IPS-18a (cell line): ENCODE measurements around the gene AP1M2.

Source experiments
- H3K27ac ChIP-seq: one replicate; pipeline ENCODE4 v1.5.1; 2013; ENCODE audit warnings: low read length
- H3K27me3 ChIP-seq: one replicate; pipeline ENCODE4 v1.6.1; 2013; ENCODE audit warnings: mild to moderate bottlenecking, low read length; ENCODE audit not compliant: control insufficient read depth, insufficient read depth
- H3K36me3 ChIP-seq: one replicate; pipeline ENCODE4 v1.6.1; 2013; ENCODE audit warnings: low read depth, low read length; ENCODE audit not compliant: control insufficient read depth
- H3K4me1 ChIP-seq: one replicate; pipeline ENCODE4 v1.6.1; 2013; ENCODE audit warnings: low read depth, low read length; ENCODE audit not compliant: control insufficient read depth
- H3K4me3 ChIP-seq: one replicate; pipeline ENCODE4 v1.5.1; 2013; ENCODE audit warnings: low read length
- H3K9ac ChIP-seq: one replicate; pipeline ENCODE4 v1.6.1; 2013; ENCODE audit warnings: mild to moderate bottlenecking, low read length, moderate library complexity
- H3K9me3 ChIP-seq: one replicate; pipeline ENCODE4 v1.6.1; 2013; ENCODE audit warnings: low read depth, low read length; ENCODE audit not compliant: control insufficient read depth

The AP1M2 gene

DNA sequence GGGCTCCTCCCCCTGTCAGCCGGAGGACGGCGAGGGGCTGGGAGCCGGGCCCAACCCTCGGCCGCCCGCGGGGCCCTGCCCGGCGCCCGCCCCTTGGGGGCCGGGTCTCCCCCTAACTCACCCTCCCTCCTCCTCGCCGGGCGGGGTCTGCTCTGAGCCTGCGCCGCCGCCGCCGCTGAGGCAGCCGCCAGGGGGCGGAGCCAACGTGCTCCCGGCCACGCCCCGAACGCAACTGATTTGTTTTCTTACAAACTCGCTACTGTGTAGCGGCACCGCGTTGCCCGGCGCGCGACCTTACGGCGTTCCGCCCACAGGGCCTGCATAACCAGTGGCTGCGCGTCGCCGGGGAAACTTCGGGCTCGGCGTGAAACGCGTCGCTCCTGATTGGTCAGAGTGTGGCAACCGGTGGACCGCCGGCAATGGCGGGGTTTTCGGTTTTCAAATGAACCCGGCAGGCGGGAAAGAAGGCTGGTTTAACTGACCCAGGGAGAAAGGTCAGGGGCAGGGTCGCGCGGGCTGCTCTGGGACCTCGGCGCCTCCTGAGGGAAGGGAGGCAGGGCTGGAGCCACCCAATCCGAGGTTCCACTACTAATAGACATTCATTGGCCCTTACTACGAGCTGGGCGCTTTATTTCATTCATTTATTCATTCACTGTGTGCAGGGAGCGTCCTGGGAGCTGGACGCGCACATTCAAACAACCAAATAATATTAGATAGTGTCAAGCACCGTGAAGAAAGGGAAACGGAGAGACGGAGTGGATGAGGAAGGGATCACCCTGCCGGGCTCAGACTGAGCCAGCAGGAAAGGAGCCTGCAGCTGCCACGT lies 18.1 kb downstream of the AP1M2 start, which contains the start of gene CDKN2D:
Gene CDKN2D (minus strand): TSS at position 154 of the 826 bp plus-strand sequence. CDS start 326 bp downstream, outside the sequence.
- peak within 1 kb of the TSS; percentile 78 for H3K27ac ChIP-seq
- H3K27me3 ChIP-seq = peaks cover 18% of the 10 kb centered on the region
- H3K4me3 ChIP-seq = peak within 1 kb of the TSS; percentile 80
- H3K9me3 ChIP-seq = no peaks in the 10 kb centered on the region
- peaks cover 9% of the 10 kb centered on the region for H3K4me1 ChIP-seq
- H3K9ac ChIP-seq = peak within 1 kb of the TSS; percentile 98
- H3K36me3 ChIP-seq = no peaks in the 10 kb centered on the region

DNA sequence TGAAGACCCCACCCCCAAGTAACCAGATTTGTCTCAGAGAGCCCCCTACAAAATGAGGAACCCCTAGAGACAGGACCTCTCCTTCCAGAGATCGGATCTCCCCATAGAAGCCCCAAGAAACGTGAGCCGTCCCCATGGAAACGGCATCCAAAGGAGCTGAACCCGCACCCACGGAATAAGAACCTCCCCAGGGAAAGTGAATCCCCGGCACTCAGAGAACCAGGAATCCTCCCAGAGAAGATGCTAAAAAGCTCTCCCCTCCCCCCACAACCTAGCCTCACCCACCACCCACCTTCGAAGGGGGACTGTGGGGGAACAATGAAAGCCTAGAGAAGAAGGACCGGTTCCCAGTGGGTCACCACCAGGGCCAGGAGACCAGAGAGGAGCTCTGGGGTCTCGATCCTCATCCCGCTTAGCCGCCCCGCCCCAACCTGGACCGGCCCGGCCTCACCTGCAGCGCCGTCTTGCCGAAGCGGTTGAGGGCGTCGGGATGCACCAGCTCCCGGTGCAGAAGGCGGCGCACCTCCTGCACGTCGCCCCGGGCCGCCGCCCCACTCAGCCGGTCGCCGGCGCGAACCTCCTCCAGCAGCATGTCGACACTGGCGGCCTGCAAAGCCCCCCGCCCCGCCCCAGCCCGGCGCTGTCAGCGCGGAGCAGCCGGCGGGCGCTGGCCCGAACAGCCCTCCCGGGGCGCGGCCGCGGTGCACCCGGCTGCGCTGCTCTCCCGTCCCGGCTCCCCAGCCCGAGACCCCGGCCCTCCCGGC lies 18.9 kb downstream of the AP1M2 start:
- Histone ChIP-seq H3K9ac (peak overlapping the region; percentile 27), H3K4me3 (peak overlapping the region; percentile 55), H3K27ac (no peak overlapping the region), H3K4me1 (peaks cover 9% of the 10 kb centered on the region), H3K9me3 (no peaks in the 10 kb centered on the region), H3K27me3 (peaks cover 18% of the 10 kb centered on the region), H3K36me3 (no peaks in the 10 kb centered on the region)

DNA sequence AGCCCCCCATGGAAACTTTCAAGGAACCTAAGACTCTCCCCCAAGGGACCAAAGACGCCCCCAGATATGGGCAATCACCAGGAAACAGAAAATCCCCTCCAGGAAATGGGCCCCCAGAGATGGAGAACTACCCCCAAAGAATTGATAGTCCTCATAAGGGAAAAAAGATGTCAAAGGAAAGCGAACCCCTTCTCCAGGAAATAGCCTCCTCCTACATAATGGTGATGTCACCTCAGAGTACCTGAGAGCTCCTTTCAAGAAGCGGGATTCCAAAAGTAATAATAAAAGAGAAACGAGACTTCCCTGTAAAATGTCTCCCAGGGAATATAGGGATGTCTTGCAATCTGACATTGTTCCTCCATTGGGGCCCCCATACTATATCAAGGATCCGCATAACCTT lies 19.5 kb downstream of the AP1M2 start:
- Histone ChIP-seq H3K9me3 (no peaks in the 10 kb centered on the region), H3K36me3 (peaks cover 1% of the 10 kb centered on the region), H3K27ac (no peak overlapping the region), H3K9ac (peak overlapping the region; percentile 27), H3K4me1 (peaks cover 9% of the 10 kb centered on the region), H3K27me3 (peaks cover 18% of the 10 kb centered on the region), H3K4me3 (peak overlapping the region; percentile 55)

DNA sequence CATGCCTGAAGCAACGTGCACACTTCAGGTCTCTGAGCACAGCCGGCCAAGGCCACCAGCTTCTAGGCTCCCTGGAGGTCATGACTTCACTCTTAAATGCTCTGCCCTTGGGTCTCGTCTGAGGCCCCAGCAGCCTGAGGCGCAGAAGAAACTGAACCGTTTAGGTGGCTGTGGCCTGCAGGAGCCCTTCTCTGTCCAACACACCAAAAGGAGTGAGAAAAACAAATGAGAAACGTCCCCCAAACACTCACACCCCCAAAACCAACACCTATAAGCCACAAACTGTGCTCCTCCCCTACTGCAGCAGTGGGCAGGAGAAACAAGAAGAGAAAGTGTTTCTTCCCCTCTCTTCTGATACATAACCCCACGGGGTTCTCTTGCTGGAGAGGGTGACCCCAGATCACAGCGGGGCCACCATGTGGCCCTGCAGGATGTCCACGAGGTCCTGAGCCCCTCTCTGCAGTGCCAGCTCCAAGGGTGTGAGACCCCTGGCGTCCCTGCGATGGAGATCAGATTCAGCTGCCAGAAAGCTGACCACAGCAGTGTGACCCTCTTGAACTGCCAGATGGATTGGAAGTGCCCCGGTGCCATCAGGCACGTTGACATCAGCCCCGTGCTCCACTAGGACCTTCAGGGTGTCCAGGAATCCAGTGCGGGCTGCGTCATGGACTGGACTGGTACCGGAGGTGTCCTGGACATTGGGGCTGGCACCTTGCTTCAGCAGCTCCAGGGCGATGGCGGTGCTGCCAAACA lies 20.3 kb downstream of the AP1M2 start:
- no peaks in the 10 kb centered on the region for H3K9me3 ChIP-seq
- peak overlapping the region; percentile 90 for H3K4me3 ChIP-seq
- H3K36me3 ChIP-seq = peaks cover 4% of the 10 kb centered on the region
- H3K27me3 ChIP-seq = peaks cover 18% of the 10 kb centered on the region
- no peak overlapping the region for H3K27ac ChIP-seq
- H3K4me1 ChIP-seq = peaks cover 9% of the 10 kb centered on the region
- H3K9ac ChIP-seq = no peak overlapping the region

DNA sequence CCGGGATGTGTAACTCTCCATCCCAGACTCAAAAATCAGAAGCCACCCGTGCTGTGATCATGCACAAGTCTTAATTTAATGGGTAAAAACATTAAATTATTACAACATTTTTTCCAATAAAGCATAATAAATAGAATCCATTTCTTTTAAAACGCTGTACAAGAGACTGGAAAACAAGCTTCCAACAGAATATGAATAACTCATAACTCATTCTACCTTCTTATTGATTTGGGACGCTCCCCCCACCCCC lies 20.8 kb downstream of the AP1M2 start:
- Histone ChIP-seq H3K4me1 (peaks cover 9% of the 10 kb centered on the region), H3K27ac (no peak overlapping the region), H3K36me3 (peaks cover 8% of the 10 kb centered on the region), H3K9me3 (no peaks in the 10 kb centered on the region), H3K4me3 (peak overlapping the region; percentile 90), H3K9ac (no peak overlapping the region), H3K27me3 (peaks cover 18% of the 10 kb centered on the region)

DNA sequence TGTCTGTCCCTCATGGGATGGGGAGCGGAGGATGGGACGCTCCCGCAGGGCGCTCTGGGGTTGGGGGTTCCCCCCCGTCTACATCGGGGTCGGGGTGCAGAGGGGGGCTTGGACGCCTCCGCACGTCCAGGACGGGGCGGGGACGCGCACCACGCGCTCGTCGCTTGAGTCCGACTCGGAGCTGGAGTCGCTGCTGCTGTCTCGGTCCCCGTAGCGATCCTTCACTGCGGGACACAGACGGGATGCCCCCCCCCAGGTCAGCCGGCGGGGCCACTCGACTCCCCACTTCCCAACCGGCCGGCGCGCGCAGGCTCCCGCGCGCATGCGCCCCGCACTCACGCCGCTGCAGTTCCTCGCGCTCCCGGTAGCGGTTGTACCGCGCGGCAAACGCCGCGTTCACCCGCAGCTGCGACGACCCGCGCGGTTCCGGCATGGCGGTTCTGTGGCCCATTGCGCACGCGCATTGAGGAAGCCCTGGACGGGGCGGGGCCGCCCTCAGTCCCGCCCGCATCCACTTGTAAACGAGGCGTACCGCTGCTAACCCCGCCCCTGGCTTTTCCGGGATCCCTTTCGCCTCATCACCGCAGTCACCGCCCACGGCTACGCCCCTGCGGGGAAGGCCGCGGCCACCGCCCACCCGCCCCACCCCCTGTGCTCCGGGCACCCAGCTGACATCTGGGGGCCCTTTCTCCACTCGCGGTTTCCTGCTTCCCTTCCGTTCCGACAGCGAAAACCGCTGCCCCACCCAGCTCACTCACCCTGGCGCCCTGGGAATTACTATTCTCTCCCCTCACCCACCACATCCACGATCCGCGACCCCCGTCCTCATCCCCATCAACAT lies 21.3 kb downstream of the AP1M2 start, which contains the start of gene KRI1:
Gene KRI1 (minus strand): TSS at position 444 of the 841 bp plus-strand sequence. CDS start 11 bp downstream, at position 433.
- Histone ChIP-seq H3K4me3 (peak within 1 kb of the TSS; percentile 90), H3K27me3 (peaks cover 18% of the 10 kb centered on the region), H3K4me1 (peaks cover 9% of the 10 kb centered on the region), H3K27ac (peak within 1 kb of the TSS; percentile 88), H3K36me3 (peaks cover 14% of the 10 kb centered on the region), H3K9me3 (no peaks in the 10 kb centered on the region), H3K9ac (peak within 1 kb of the TSS; percentile 95)

DNA sequence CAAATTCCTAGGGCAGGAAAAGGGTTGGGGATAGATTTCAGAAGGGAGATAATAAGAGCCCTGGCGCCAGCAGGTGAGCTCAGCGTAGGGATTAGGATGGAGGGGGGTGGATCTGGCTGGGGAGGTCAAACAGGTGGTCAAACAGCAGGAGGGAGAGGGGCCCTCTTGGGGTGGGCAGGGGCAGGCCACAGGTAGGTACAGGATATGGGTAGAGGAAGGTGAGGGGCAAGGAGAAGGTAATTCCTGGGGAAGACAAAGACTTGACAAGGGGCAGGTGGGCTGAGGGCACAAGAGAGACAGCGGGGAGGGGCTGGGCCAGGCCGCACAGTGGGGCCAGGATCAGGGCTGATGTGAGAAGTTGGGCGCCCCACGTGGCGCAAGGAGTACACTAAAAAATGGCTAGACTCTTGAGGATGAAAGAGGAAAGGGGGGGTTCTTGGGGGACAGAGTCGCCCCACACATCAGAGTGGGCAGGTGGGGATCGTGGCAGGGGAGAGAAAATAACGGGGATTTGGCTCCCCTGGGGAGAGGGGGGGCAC lies 22.0 kb downstream of the AP1M2 start:
- Histone ChIP-seq H3K4me3 (peak overlapping the region; percentile 90), H3K27ac (peak overlapping the region; percentile 88), H3K9me3 (no peaks in the 10 kb centered on the region), H3K27me3 (peaks cover 18% of the 10 kb centered on the region), H3K36me3 (peaks cover 21% of the 10 kb centered on the region), H3K4me1 (peaks cover 9% of the 10 kb centered on the region), H3K9ac (peak overlapping the region; percentile 95)

DNA sequence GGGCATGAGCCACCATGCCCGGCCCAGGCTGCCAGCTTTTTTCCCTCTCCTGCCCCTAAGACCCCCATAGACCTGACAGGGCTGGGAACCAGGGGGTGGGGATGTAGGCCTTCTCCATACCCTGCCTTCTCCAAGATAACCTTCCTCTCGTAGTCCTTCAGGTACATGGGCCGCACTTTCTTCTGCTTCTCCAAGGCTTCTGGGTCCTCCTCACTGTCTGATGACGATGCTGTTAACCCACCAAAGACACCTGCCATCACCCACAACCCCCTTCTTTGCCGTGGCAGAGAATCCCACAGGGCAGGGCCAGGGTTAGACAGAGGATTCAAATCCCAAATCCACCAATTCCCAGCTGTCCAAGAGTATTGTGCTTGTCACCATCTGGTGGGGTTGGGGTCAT lies 24.5 kb downstream of the AP1M2 start:
- Histone ChIP-seq H3K27ac (no peak overlapping the region), H3K9ac (no peak overlapping the region), H3K27me3 (peaks cover 11% of the 10 kb centered on the region), H3K4me3 (no peak overlapping the region), H3K9me3 (no peaks in the 10 kb centered on the region), H3K36me3 (peaks cover 43% of the 10 kb centered on the region), H3K4me1 (peaks cover 3% of the 10 kb centered on the region)

DNA sequence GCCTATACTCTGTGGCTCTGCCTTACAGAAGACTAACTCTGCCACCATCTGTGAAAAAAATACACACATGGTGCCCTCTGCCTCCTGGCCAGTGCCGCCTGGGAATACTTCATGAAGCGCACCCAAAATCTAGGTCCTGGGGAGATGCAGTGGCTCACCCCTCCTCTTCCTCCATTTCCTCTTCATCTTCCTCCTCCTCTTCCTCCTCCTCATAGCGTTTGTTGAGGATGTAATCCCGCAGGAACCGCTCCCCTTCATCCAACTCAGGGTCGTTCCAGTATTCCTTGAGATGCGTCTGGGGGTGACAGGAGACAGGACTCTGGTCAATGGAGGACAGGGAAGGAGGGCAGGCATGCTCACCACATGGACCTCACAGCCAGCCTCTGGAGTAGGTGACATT lies 27.0 kb downstream of the AP1M2 start:
- Histone ChIP-seq H3K9ac (no peak overlapping the region), H3K9me3 (no peaks in the 10 kb centered on the region), H3K27ac (no peak overlapping the region), H3K4me3 (no peak overlapping the region), H3K27me3 (no peaks in the 10 kb centered on the region), H3K4me1 (no peaks in the 10 kb centered on the region), H3K36me3 (peaks cover 57% of the 10 kb centered on the region)

DNA sequence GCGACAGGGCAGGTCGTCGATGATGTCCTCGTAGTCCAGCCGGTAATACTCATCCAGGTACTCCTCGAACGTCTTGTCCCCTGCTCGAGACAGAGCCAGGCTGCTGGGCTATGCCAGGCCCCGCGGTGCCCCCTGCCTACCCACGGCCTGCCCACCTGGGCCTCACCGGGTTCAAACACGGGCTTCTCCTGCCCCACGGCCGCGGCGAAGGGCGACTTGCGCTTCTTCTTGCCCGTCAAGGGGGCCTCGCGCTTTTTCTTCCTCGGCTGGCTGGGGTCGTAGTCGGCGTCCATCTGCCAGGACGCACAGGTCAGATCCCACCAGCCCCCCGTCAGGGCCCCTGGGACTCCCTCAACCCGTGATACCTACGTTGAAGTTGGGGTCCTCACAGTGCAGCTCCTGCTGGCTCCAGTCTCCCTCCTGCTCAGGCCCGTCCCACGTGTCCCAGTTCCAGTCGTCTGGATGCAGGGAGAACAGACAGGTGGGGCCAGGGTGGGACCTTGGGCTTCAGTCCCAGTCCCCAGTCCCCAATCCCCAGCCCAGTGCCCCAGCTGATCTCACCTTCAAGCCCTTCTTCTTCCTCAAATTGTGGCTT lies 29.4 kb downstream of the AP1M2 start:
- Histone ChIP-seq H3K4me3 (no peak overlapping the region), H3K36me3 (peaks cover 78% of the 10 kb centered on the region), H3K9me3 (no peaks in the 10 kb centered on the region), H3K27ac (no peak overlapping the region), H3K9ac (no peak overlapping the region), H3K27me3 (no peaks in the 10 kb centered on the region), H3K4me1 (no peaks in the 10 kb centered on the region)
